ENCODE measurements around the gene ILF2.
"Not testable (repeated sequence)": the region's sequence is repeated elsewhere in the genome, so short reads cannot be mapped to it uniquely, and the experiment has no call there.

The ILF2 gene

GRCh38 chr1:153649137-153649862 lies 21.5 kb downstream of the ILF2 start:
- Mint-ChIP-seq H3K4me1 (ENCODE audit: low read depth) (peaks cover 17% of the 10 kb centered on the region), H3K4me3 (no peak overlapping the region), H3K27me3 (ENCODE audit: low read depth) (no peaks in the 10 kb centered on the region), H3K27ac (peak overlapping the region; percentile 55), H3K36me3 (ENCODE audit: low read depth) (peaks cover 32% of the 10 kb centered on the region), H3K9me3 (no peaks in the 10 kb centered on the region)
- no peak for DNase-seq (ENCODE audit: low spot score)

GRCh38 chr1:153648000-153648643 lies 22.7 kb downstream of the ILF2 start:
- no peaks in the 10 kb centered on the region for H3K9me3 Mint-ChIP-seq
- H3K27ac Mint-ChIP-seq, result no peak overlapping the region
- no peak for DNase-seq (ENCODE audit: low spot score)
- H3K36me3 Mint-ChIP-seq (ENCODE audit: low read depth), result peaks cover 43% of the 10 kb centered on the region
- peaks cover 22% of the 10 kb centered on the region for H3K4me1 Mint-ChIP-seq (ENCODE audit: low read depth)
- H3K27me3 Mint-ChIP-seq (ENCODE audit: low read depth), result no peaks in the 10 kb centered on the region
- no peak overlapping the region for H3K4me3 Mint-ChIP-seq

- no peak for DNase-seq (ENCODE audit: low spot score)
- Mint-ChIP-seq H3K27ac (peak overlapping the region; percentile 47), H3K27me3 (ENCODE audit: low read depth) (no peaks in the 10 kb centered on the region), H3K36me3 (ENCODE audit: low read depth) (peaks cover 49% of the 10 kb centered on the region), H3K4me1 (ENCODE audit: low read depth) (peaks cover 24% of the 10 kb centered on the region), H3K4me3 (no peak overlapping the region), H3K9me3 (no peaks in the 10 kb centered on the region)
Observed at GRCh38 chr1:153647346-153647714, 23.5 kb downstream of the ILF2 start.

- Mint-ChIP-seq H3K27ac (peak overlapping the region; percentile 47), H3K27me3 (ENCODE audit: low read depth) (no peaks in the 10 kb centered on the region), H3K36me3 (ENCODE audit: low read depth) (peaks cover 54% of the 10 kb centered on the region), H3K4me3 (no peak overlapping the region), H3K9me3 (no peaks in the 10 kb centered on the region), H3K4me1 (ENCODE audit: low read depth) (peaks cover 24% of the 10 kb centered on the region)
- no peak for DNase-seq (ENCODE audit: low spot score)
Observed at GRCh38 chr1:153646672-153647345, 24.0 kb downstream of the ILF2 start.

GRCh38 chr1:153643816-153644215 lies 27.0 kb downstream of the ILF2 start:
- DNase-seq (ENCODE audit: low spot score), result no peak
- Mint-ChIP-seq H3K4me3 (no peak overlapping the region), H3K4me1 (ENCODE audit: low read depth) (peaks cover 22% of the 10 kb centered on the region), H3K9me3 (no peaks in the 10 kb centered on the region), H3K36me3 (ENCODE audit: low read depth) (peaks cover 73% of the 10 kb centered on the region), H3K27me3 (ENCODE audit: low read depth) (no peaks in the 10 kb centered on the region), H3K27ac (no peak overlapping the region)

GRCh38 chr1:153643100-153643499 lies 27.7 kb downstream of the ILF2 start:
- no peak overlapping the region for H3K4me3 Mint-ChIP-seq
- no peak overlapping the region for H3K27ac Mint-ChIP-seq
- H3K4me1 Mint-ChIP-seq (ENCODE audit: low read depth), result peaks cover 22% of the 10 kb centered on the region
- H3K9me3 Mint-ChIP-seq, result no peaks in the 10 kb centered on the region
- DNase-seq (ENCODE audit: low spot score), result no peak
- peaks cover 79% of the 10 kb centered on the region for H3K36me3 Mint-ChIP-seq (ENCODE audit: low read depth)
- no peaks in the 10 kb centered on the region for H3K27me3 Mint-ChIP-seq (ENCODE audit: low read depth)

GRCh38 chr1:153642161-153642560 lies 28.6 kb downstream of the ILF2 start:
- H3K27me3 Mint-ChIP-seq (ENCODE audit: low read depth), result no peaks in the 10 kb centered on the region
- no peaks in the 10 kb centered on the region for H3K9me3 Mint-ChIP-seq
- H3K27ac Mint-ChIP-seq, result no peak overlapping the region
- no peak overlapping the region for H3K4me3 Mint-ChIP-seq
- peaks cover 79% of the 10 kb centered on the region for H3K36me3 Mint-ChIP-seq (ENCODE audit: low read depth)
- no peak for DNase-seq (ENCODE audit: low spot score)
- H3K4me1 Mint-ChIP-seq (ENCODE audit: low read depth), result peaks cover 23% of the 10 kb centered on the region

GRCh38 chr1:153640861-153641260 lies 29.9 kb downstream of the ILF2 start:
- no peak overlapping the region for H3K27ac Mint-ChIP-seq
- no peaks in the 10 kb centered on the region for H3K27me3 Mint-ChIP-seq (ENCODE audit: low read depth)
- H3K4me3 Mint-ChIP-seq, result no peak overlapping the region
- peaks cover 77% of the 10 kb centered on the region for H3K36me3 Mint-ChIP-seq (ENCODE audit: low read depth)
- no peaks in the 10 kb centered on the region for H3K9me3 Mint-ChIP-seq
- H3K4me1 Mint-ChIP-seq (ENCODE audit: low read depth), result peaks cover 23% of the 10 kb centered on the region
- no peak for DNase-seq (ENCODE audit: low spot score)

- not testable (repeated sequence) for H3K27me3 Mint-ChIP-seq (ENCODE audit: low read depth); H3K9me3 Mint-ChIP-seq; H3K4me3 Mint-ChIP-seq; H3K27ac Mint-ChIP-seq; DNase-seq (ENCODE audit: low spot score)
- H3K4me1 Mint-ChIP-seq (ENCODE audit: low read depth), result peaks cover 20% of the 10 kb centered on the region
- peaks cover 74% of the 10 kb centered on the region for H3K36me3 Mint-ChIP-seq (ENCODE audit: low read depth)
Observed at GRCh38 chr1:153640213-153640612, 30.6 kb downstream of the ILF2 start.

GRCh38 chr1:153639280-153639679 lies 31.5 kb downstream of the ILF2 start:
- Mint-ChIP-seq H3K9me3 (no peaks in the 10 kb centered on the region), H3K27ac (no peak overlapping the region), H3K27me3 (ENCODE audit: low read depth) (no peaks in the 10 kb centered on the region), H3K4me3 (no peak overlapping the region), H3K4me1 (ENCODE audit: low read depth) (peaks cover 20% of the 10 kb centered on the region), H3K36me3 (ENCODE audit: low read depth) (peaks cover 69% of the 10 kb centered on the region)
- DNase-seq (ENCODE audit: low spot score), result no peak

- no peaks in the 10 kb centered on the region for H3K9me3 Mint-ChIP-seq
- H3K4me3 Mint-ChIP-seq, result no peak overlapping the region
- no peaks in the 10 kb centered on the region for H3K27me3 Mint-ChIP-seq (ENCODE audit: low read depth)
- no peak for DNase-seq (ENCODE audit: low spot score)
- peaks cover 20% of the 10 kb centered on the region for H3K4me1 Mint-ChIP-seq (ENCODE audit: low read depth)
- no peak overlapping the region for H3K27ac Mint-ChIP-seq
- peaks cover 60% of the 10 kb centered on the region for H3K36me3 Mint-ChIP-seq (ENCODE audit: low read depth)
Observed at GRCh38 chr1:153638261-153638660, 32.5 kb downstream of the ILF2 start.

- no peaks in the 10 kb centered on the region for H3K9me3 Mint-ChIP-seq
- DNase-seq (ENCODE audit: low spot score), result no peak
- no peak overlapping the region for H3K27ac Mint-ChIP-seq
- H3K4me1 Mint-ChIP-seq (ENCODE audit: low read depth), result peaks cover 28% of the 10 kb centered on the region
- no peaks in the 10 kb centered on the region for H3K27me3 Mint-ChIP-seq (ENCODE audit: low read depth)
- no peak overlapping the region for H3K4me3 Mint-ChIP-seq
- peaks cover 43% of the 10 kb centered on the region for H3K36me3 Mint-ChIP-seq (ENCODE audit: low read depth)
Observed at GRCh38 chr1:153636312-153636711, 34.5 kb downstream of the ILF2 start.

GRCh38 chr1:153635872-153636271 lies 34.9 kb downstream of the ILF2 start:
- Mint-ChIP-seq H3K9me3 (no peaks in the 10 kb centered on the region), H3K27ac (peak overlapping the region; percentile 70), H3K36me3 (ENCODE audit: low read depth) (peaks cover 38% of the 10 kb centered on the region), H3K4me3 (peak overlapping the region; percentile 95), H3K27me3 (ENCODE audit: low read depth) (no peaks in the 10 kb centered on the region), H3K4me1 (ENCODE audit: low read depth) (peaks cover 27% of the 10 kb centered on the region)
- DNase-seq (ENCODE audit: low spot score), result no peak

Measured in T-helper 2 cell treated with Interferon-gamma antibody and Interleukin-4, amounts not matched to agents 5 μg/mL and 100 μg/mL, for 36 hours (primary cell).